T47D (cell line): ENCODE measurements around the gene SKI.
"Not testable (repeated sequence)": the region's sequence is repeated elsewhere in the genome, so short reads cannot be mapped to it uniquely, and the experiment has no call there.

ENCODE experiments used
- DNase-seq, 2 experiments: peaks; one replicate each; pipeline versions ENCODE4 v3.0.0 to v3.0.0-alpha.2; 2011 to 2012; ENCODE audit warnings: low read depth in 1 of 2, low spot score in 1 of 2
- JUND ChIP-seq: IDR thresholded peaks from 2 replicates; pipeline ENCODE4 v1.6.1; 2012; ENCODE audit warnings: low read depth
- in situ Hi-C: cut with HindIII; loops from 2 replicates; pipeline ENCODE4 v1.10.0; 2016; ENCODE audit warnings: low sequenced_read_pairs, low pct_unique_long_range_greater_than_20kb

Gene SKI

DNA sequence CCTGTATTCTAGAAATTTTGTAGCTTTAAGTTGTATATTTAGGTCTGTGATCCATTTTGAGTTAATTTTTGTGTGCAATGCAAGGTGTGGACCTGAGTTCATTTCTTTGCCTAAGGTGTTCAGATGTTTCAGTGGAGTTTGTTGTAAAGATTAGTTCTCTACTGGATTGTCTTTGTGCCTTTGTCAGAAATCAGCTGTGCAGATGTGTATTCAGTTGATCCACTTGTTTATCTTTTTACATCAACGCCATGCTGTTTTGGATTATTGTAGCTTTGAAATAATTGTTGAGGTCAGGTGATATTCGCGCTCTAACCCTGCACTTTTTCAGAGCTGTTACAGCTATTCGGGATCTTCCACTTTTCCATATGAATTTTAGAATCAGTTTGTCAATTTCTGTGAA lies 32.8 kb downstream of the SKI start:
- no peak for TF ChIP-seq JUND
- in situ Hi-C loops: no loop called here

DNA sequence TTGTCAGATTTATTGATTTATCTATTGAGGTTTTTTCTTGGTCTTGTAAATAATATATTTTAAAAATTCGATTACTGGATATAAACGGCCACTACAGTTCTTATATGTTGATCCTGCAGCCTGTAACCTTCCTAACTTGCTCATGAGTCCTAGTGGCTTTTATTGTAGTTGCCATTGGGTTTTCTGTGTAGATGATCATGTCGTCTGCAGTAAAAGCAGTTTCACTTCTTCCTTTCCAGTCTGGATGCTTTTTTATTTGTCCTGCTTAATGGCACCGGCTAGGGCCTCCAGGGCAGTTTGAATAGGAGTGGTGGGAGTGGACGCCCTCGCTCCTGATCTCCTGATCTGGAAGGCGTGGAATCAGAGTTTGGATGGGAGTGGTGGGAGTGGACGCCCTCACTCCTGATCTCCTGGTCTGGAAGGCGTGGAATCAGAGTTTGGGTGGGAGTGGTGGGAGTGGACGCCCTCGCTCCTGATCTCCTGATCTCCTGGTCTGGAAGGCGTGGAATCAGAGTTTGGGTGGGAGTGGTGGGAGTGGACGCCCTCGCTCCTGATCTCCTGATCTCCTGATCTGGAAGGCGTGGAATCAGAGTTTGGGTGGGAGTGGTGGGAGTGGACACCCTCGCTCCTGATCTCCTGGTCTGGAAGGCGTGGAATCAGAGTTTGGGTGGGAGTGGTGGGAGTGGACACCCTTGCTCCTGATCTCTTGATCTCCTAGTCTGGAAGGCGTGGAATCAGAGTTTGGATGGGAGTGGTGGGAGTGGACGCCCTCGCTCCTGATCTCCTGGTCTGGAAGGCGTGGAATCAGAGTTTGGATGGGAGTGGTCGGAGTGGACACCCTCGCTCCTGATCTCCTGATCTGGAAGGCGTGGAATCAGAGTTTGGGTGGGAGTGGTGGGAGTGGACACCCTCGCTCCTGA lies 33.6 kb downstream of the SKI start:
- in situ Hi-C loops, DNase-seq: not testable (repeated sequence)

More for the DNA sequence above, 32.8 kb downstream of the SKI start:
- DNase-seq: no peak

DNA sequence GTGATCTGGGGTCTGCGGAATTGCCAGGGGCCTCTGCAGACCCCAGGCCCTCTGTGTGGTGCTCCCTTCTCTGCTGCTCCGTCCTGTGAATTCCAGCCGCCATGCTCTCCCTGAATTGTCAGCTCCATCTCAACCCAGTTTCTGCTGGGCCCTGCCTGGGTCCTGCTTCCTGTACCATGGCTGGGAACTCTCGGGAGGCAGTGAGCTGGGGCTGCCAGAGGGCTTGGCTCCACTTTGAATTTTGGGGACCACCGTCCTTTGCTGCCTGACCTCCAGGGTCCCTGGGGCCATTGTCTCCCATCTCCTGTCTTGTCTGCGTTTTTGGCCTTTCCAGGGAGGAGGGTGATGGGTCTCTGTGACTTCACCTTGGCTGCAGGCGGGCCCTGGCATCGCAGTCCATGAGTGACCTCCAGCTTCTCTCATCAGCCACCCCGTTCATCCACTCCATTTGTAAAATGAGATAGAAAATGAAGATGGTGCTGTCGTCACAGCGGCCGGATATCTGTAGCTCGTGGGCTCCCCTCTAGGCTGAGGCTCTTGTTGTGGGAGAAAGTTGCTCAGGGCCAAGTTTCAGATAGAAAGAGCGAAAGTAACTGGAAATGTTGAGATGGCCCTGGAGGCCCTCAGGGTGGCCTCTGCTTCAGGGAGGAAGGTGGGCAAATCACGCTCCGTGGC lies 38.3 kb downstream of the SKI start:
- DNase-seq: no peak
- no peak for TF ChIP-seq JUND
- in situ Hi-C loops: no loop called here

DNA sequence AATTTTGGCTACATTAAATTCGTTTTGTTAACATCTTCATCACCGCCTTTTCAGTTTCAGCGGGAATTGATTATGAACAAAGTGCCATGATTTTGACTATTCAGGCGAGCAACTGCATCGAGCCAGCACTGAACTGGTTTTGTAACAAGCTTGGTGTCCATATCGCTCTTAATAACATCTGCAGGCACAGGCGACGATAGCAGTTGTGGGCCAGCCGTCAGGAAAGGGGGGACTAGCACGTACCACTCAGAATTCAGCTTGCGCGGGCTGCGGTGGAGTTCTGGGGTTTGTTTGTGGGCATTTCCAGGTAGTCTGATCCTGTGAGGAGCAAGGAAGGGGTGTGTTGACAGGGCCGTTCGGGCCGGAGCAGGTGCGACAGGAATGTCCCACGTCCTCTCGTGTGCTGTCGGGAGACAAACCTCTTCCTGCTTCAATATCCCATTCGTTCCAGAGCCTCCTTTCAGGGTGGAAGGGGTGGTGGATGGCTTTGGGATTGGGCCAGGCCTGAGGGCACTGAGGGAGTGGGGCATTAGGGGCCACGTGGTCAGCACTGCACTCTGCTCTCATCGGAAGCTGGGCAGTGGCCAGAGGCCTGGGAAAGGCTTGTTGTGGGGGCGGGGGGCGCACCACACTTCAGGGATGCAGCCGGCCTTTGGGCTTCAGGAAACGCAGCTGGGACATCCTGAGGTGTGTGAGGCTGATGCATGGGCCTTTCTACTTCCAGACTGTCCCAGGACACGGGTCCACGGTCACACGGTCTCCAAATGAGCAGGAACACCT lies 39.1 kb downstream of the SKI start:
- no peak for DNase-seq
- in situ Hi-C loops: no loop called here
- no peak for TF ChIP-seq JUND

DNA sequence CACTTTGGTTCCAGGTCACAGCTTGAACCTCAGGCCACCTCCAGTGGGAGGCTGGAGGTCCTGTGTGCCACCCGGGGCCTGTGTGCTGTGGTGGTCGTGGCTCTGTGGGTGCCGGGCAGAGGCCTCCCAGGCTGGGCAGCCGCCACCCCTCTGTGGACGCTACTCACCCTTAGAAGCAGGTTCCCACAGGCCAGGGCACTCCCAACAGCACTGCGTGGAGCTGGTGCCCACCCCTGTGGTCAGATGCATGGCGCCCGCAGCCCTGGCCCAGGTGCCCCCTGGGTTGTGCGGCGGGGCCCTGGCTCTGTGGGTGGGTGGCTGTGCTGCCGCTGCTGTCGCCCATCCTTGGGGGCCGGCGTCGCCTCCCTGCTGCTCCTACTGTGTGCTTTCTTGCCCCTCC lies 39.7 kb downstream of the SKI start:
- no peak for TF ChIP-seq JUND
- DNase-seq: no peak
- in situ Hi-C loops: no loop called here

DNA sequence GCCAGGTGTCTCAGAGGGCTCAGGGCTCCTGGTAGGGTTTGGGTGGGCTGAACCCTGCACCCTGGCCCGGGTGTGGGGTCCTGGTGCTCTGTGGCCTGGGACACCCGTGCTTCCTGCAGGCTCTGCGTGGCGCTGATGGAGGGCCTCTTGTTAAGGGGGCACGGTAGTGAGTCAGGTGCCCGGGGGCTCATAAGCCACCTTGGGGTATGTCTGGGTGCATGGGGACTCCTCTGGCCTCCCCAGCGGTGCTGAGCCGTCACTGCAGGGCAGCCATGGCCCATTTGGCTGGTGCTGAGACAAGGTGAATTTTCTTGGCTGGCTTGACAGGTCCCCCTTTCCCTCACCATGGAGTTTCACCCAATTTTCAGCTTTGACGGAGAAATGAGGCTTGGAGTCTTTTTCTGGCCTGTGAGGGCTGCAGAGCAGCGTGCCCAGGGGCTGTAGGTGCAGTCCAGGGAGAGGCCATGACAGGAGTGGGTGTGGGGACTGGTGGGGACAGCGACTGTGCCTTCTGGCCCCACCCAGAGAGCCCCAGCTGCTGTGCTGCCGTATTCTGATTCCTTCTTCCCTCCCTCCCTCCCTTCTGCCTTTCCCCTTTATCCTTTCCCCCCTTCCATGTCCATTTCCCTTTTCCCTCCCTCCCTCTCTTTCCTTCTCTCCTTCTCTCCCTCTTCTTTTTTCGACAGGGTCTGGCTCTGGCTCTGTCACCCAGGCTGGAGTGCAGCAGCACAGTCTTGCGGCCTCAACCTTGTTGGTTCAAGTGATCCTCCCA lies 40.4 kb downstream of the SKI start:
- no peak for DNase-seq
- in situ Hi-C loops: no loop called here
- no peak for TF ChIP-seq JUND

DNA sequence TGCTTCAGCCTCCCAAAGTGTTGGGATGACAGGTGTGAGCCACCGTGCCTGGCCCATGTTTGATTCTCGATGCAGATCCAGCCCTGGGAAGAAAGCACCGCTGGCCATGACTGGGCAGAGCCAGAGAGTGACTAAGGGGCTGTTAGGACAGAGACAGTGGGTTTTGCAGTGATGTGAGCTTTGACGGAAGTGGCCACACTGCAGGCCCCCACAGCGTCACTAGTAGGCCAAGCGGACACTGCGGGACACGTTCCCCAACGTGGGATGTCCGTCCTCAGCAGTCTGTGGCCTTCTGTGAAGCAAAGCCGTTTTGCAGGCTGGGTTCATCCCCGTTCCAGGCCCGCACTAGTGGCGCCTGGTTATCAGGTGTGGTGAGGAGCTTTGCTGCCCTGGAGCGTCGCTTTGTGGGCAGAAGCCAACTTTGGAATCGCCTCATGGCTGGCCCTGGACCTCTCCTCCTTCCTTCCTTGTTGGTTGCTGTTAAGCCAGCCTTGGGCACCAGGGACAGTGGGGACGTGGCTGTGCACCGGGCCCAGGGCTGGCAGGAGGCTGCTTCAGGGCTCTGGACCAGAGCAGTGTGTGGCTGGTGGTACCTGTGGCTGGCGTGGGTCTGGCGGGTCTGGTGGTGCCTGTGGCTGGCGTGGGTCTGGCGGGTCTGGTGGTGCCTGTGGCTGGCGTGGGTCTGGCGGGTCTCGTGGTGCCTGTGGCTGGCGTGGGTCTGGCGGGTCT lies 41.2 kb downstream of the SKI start:
- DNase-seq: no peak
- TF ChIP-seq JUND: no peak
- in situ Hi-C loops: no loop called here

DNA sequence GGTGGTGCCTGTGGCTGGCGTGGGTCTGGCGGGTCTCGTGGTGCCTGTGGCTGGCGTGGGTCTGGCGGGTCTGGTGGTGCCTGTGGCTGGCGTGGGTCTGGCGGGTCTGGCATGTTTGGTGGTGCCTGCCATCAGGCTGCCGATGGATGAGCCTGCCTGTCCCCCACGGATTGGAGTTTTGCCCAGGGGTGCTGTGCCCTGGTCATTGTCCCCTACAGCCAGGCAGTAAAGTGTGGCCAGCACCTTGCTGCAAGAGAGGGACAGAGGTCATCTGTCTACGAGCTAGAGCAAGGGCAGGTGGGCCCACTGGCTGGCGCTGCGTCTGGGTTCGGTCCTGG lies 41.8 kb downstream of the SKI start:
- in situ Hi-C loops: no loop called here
- DNase-seq: no peak
- TF ChIP-seq JUND: no peak

DNA sequence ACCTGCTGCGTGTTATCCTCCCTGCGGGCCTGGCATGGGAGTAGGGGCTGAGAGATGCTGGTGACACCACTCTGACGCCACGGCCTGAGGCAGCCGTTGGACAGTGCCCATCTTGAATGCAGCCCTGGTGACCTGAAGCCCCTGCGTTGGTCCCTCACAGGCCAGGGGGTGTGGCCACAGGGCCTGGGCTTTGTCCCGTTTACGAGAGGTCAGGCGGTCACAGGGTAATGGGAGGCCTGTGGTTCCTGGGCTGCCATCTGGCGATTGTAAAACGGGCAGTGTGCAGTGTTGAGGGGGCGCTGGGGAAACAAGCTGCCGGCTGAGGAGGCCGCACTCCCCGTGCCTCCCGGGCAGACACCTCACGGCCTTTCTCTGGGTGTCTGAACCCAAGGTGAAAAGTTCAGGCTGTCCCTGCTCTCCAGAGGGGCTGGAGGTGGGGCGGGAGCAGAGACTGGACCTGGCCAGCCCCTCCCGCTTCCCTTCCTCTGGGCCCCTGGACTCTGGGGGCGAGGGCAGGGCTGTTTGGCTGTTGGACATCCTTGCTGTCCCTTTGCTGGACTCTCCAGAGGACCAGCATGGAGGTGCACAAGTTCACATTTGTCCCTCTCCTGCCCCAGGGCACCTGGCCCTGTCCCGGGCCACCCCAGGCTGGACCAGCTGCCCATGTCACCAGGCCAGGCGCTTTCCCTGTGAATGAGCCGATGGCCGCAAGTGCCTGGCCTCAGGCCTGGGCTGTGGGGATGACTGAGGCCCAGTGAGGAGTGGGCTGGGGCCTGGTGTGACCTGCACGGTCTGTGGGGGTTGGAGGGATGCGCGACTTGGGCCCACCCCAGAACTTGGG lies 42.4 kb downstream of the SKI start:
- TF ChIP-seq JUND: no peak
- in situ Hi-C loops: no loop called here
- no peak for DNase-seq

DNA sequence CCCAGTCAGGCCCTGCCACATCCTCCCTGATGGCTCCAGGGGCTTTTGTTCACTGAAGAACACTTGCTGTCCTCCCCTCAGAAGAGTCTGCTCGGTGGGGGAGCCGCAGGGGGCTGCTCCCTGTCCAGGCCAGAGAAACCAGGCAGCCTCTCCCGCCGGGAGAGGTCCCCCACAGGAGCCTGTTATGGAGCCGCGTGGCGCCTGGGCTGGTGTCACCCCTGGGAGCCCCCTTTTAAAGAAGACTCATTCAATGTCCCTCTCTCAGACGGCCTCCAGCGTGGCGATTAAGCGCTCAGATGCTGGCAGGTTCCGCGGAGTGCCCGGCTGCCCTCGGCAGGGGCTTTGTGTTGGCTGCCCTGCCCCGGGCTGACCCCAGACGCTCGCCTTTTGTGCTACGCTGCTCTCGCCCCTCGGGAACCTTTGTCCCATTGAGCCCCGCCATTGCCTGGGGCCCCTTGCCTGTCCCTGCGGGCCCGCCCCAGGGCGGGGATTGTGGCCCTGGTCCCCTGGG lies 43.1 kb downstream of the SKI start:
- in situ Hi-C loops: no loop called here
- no peak for TF ChIP-seq JUND
- DNase-seq: no peak
